Cerebellar cortex (tissue), 1 donor: ENCODE measurements around the gene MSRB3.

Experiments
- DNase-seq: peaks from one replicate; pipeline ENCODE4 v3.0.0-alpha.2; 2015; ENCODE audit warnings: low spot score

MSRB3 gene

GRCh38 chr12:65497660-65498059 lies 219.2 kb downstream of the MSRB3 start:
- no peak for DNase-seq

- DNase-seq: no peak
Measured at GRCh38 chr12:65499167-65499566, 220.7 kb downstream of the MSRB3 start.

GRCh38 chr12:65500091-65500900 lies 221.8 kb downstream of the MSRB3 start:
- DNase-seq: no peak

- DNase-seq: no peak
Measured at GRCh38 chr12:65501093-65501621, 222.7 kb downstream of the MSRB3 start.

- DNase-seq: no peak
Measured at GRCh38 chr12:65501935-65502334, 223.5 kb downstream of the MSRB3 start.

- DNase-seq: no peak
Measured at GRCh38 chr12:65504417-65504816, 225.9 kb downstream of the MSRB3 start.

GRCh38 chr12:65505386-65506121 lies 227.1 kb downstream of the MSRB3 start:
- peak; percentile 56 for DNase-seq

GRCh38 chr12:65508276-65509035 lies 230.0 kb downstream of the MSRB3 start:
- DNase-seq: no peak

- no peak for DNase-seq
Measured at GRCh38 chr12:65510007-65510406, 231.5 kb downstream of the MSRB3 start.

- peak; percentile 92 for DNase-seq
Measured at GRCh38 chr12:65510584-65511050, 232.1 kb downstream of the MSRB3 start.

GRCh38 chr12:65511134-65511834 lies 232.8 kb downstream of the MSRB3 start:
- peak; percentile 94 for DNase-seq

- no peak for DNase-seq
Measured at GRCh38 chr12:65511912-65512311, 233.4 kb downstream of the MSRB3 start.
